Measurements from ENCODE around the gene ARHGAP26.

DNA sequence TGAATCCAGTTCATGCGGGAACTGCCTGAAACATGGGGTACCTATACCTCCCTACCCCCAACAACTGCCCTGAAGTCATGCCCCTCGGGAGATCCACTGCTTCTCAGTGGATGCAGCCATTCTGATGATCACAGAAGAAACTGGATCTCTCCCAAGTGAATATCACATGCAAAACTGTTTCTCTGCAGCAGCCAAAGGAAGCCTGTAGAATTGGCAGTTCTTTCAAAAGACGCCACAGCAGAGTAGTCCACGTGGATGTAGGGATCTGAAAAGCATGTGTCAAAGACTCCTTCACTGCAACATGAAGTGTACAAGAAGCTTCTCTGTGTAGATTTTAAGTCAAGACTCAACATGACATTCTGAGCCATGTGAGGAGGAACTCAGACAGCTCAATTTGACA is 346.6 kb downstream of the ARHGAP26 start:
- TF ChIP-seq, protein P1, sequence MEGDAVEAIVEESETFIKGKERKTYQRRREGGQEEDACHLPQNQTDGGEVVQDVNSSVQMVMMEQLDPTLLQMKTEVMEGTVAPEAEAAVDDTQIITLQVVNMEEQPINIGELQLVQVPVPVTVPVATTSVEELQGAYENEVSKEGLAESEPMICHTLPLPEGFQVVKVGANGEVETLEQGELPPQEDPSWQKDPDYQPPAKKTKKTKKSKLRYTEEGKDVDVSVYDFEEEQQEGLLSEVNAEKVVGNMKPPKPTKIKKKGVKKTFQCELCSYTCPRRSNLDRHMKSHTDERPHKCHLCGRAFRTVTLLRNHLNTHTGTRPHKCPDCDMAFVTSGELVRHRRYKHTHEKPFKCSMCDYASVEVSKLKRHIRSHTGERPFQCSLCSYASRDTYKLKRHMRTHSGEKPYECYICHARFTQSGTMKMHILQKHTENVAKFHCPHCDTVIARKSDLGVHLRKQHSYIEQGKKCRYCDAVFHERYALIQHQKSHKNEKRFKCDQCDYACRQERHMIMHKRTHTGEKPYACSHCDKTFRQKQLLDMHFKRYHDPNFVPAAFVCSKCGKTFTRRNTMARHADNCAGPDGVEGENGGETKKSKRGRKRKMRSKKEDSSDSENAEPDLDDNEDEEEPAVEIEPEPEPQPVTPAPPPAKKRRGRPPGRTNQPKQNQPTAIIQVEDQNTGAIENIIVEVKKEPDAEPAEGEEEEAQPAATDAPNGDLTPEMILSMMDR (IDR thresholded peaks at IDR 0.05): no peak
- TF ChIP-seq, protein P2, sequence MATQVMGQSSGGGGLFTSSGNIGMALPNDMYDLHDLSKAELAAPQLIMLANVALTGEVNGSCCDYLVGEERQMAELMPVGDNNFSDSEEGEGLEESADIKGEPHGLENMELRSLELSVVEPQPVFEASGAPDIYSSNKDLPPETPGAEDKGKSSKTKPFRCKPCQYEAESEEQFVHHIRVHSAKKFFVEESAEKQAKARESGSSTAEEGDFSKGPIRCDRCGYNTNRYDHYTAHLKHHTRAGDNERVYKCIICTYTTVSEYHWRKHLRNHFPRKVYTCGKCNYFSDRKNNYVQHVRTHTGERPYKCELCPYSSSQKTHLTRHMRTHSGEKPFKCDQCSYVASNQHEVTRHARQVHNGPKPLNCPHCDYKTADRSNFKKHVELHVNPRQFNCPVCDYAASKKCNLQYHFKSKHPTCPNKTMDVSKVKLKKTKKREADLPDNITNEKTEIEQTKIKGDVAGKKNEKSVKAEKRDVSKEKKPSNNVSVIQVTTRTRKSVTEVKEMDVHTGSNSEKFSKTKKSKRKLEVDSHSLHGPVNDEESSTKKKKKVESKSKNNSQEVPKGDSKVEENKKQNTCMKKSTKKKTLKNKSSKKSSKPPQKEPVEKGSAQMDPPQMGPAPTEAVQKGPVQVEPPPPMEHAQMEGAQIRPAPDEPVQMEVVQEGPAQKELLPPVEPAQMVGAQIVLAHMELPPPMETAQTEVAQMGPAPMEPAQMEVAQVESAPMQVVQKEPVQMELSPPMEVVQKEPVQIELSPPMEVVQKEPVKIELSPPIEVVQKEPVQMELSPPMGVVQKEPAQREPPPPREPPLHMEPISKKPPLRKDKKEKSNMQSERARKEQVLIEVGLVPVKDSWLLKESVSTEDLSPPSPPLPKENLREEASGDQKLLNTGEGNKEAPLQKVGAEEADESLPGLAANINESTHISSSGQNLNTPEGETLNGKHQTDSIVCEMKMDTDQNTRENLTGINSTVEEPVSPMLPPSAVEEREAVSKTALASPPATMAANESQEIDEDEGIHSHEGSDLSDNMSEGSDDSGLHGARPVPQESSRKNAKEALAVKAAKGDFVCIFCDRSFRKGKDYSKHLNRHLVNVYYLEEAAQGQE (IDR thresholded peaks at IDR 0.05; ENCODE audit: insufficient read depth in 1 of 2, low read depth in 2 of 2, low read length in 1 of 2): no peak
